BE2C (cell line): ENCODE measurements around the gene GNG11.

Source experiments
- DNase-seq: peaks from one replicate; pipeline ENCODE4 v3.0.0-alpha.2; 2020
- H3K27me3 ChIP-seq: fragments of 250-450 bp; sonication (Bioruptor Pico); 2 replicates; pipeline ENCODE4 v1.5.1; 2020; ENCODE audit warnings: mild to moderate bottlenecking
- H3K36me3 ChIP-seq: fragments of 250-450 bp; sonication (Bioruptor Pico); 2 replicates; pipeline ENCODE4 v1.5.1; 2020; ENCODE audit warnings: mild to moderate bottlenecking
- H3K4me1 ChIP-seq: fragments of 250-450 bp; sonication (Bioruptor Pico); 2 replicates; pipeline ENCODE4 v1.5.1; 2020
- H3K4me3 ChIP-seq: 2 replicates; pipeline ENCODE4 v1.5.1; 2011; ENCODE audit warnings: low read depth, low read length
- H3K9me3 ChIP-seq: fragments of 250-450 bp; sonication (Bioruptor Pico); 2 replicates; pipeline ENCODE4 v1.5.1; 2020
- CTCF ChIP-seq: IDR thresholded peaks from 2 replicates; pipeline ENCODE4 v1.5.1; 2012; ENCODE audit warnings: mild to moderate bottlenecking, low read depth, low read length

The GNG11 gene

GRCh38 chr7:93949423-93949822, 27.9 kb downstream of the GNG11 start:
- no peaks in the 10 kb centered on the region for H3K27me3 ChIP-seq
- no peak overlapping the region for H3K4me3 ChIP-seq
- DNase-seq: peak; percentile 22
- TF ChIP-seq CTCF: no peak
- H3K9me3 ChIP-seq: no peaks in the 10 kb centered on the region
- no peaks in the 10 kb centered on the region for H3K36me3 ChIP-seq
- H3K4me1 ChIP-seq: no peaks in the 10 kb centered on the region; the same call in 1 of the 2 replicates

GRCh38 chr7:93955304-93955703, 33.8 kb downstream of the GNG11 start:
- TF ChIP-seq CTCF: no peak
- no peaks in the 10 kb centered on the region for H3K27me3 ChIP-seq
- DNase-seq: no peak
- H3K36me3 ChIP-seq: no peaks in the 10 kb centered on the region
- no peaks in the 10 kb centered on the region for H3K9me3 ChIP-seq
- H3K4me1 ChIP-seq: no peaks in the 10 kb centered on the region; the same call in 1 of the 2 replicates
- H3K4me3 ChIP-seq: no peak overlapping the region

- no peak for TF ChIP-seq CTCF
- Histone ChIP-seq H3K4me1 (no peaks in the 10 kb centered on the region; the same call in 1 of the 2 replicates), H3K4me3 (no peak overlapping the region), H3K36me3 (no peaks in the 10 kb centered on the region), H3K9me3 (no peaks in the 10 kb centered on the region), H3K27me3 (no peaks in the 10 kb centered on the region)
- no peak for DNase-seq
Observed at GRCh38 chr7:93957767-93958166, 36.2 kb downstream of the GNG11 start.

- no peak for DNase-seq
- no peaks in the 10 kb centered on the region for H3K36me3 ChIP-seq
- no peaks in the 10 kb centered on the region for H3K27me3 ChIP-seq
- H3K4me1 ChIP-seq: no peaks in the 10 kb centered on the region; the same call in 1 of the 2 replicates
- TF ChIP-seq CTCF: no peak
- no peaks in the 10 kb centered on the region for H3K9me3 ChIP-seq
- no peak overlapping the region for H3K4me3 ChIP-seq
Observed at GRCh38 chr7:93958216-93958615, 36.7 kb downstream of the GNG11 start.

GRCh38 chr7:93958651-93959050, 37.1 kb downstream of the GNG11 start:
- Histone ChIP-seq H3K9me3 (no peaks in the 10 kb centered on the region), H3K4me3 (no peak overlapping the region), H3K4me1 (no peaks in the 10 kb centered on the region), H3K36me3 (no peaks in the 10 kb centered on the region), H3K27me3 (no peaks in the 10 kb centered on the region)
- DNase-seq: no peak
- no peak for TF ChIP-seq CTCF

GRCh38 chr7:93960986-93961385, 39.5 kb downstream of the GNG11 start:
- Histone ChIP-seq H3K27me3 (no peaks in the 10 kb centered on the region), H3K36me3 (no peaks in the 10 kb centered on the region), H3K4me1 (no peaks in the 10 kb centered on the region), H3K9me3 (no peaks in the 10 kb centered on the region), H3K4me3 (no peak overlapping the region)
- no peak for DNase-seq
- TF ChIP-seq CTCF: no peak
